SU-DHL-6 (cell line): Measurements from ENCODE around the gene SMTNL1.

Experiments used
- EZH2phosphoT487 ChIP-seq: fragments of 200-600 bp; sonication (generic), shearing (Covaris generic); conservative IDR thresholded peaks from 2 replicates; pipeline ENCODE4 v1.6.1; 2018; ENCODE audit warnings: mild to moderate bottlenecking, antibody characterized with exemption, low read length, moderate library complexity, mixed read lengths
- TF ChIP-seq, protein P1 (sequence below): fragments of 200-600 bp; sonication (generic); IDR thresholded peaks from one replicate; pipeline ENCODE4 v1.5.1; 2017; ENCODE audit warnings: antibody characterized with exemption, mild to moderate bottlenecking, low read length, moderate library complexity; ENCODE audit not compliant: insufficient read depth, poor library complexity, severe bottlenecking

DNA sequence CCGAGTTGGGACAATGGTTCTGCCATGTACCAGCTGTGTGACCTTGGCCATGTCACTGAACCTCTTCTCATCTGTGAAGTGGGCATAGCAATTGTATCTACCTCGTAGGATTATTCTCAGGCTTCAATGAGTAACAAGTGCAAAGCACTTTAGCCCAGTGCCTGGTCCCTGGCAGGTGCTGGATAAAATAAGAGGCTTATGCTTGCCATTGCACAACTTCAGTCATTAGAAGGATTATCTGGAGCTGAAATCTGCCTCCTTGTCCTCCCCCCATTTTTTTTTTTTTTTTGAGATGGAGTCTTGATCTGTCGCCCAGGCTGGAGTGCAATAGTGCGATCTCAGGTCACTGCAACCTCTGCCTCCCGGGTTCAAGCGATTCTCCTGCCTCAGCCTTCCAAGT lies 7.2 kb downstream of the SMTNL1 start:
- TF ChIP-seq, protein P1, sequence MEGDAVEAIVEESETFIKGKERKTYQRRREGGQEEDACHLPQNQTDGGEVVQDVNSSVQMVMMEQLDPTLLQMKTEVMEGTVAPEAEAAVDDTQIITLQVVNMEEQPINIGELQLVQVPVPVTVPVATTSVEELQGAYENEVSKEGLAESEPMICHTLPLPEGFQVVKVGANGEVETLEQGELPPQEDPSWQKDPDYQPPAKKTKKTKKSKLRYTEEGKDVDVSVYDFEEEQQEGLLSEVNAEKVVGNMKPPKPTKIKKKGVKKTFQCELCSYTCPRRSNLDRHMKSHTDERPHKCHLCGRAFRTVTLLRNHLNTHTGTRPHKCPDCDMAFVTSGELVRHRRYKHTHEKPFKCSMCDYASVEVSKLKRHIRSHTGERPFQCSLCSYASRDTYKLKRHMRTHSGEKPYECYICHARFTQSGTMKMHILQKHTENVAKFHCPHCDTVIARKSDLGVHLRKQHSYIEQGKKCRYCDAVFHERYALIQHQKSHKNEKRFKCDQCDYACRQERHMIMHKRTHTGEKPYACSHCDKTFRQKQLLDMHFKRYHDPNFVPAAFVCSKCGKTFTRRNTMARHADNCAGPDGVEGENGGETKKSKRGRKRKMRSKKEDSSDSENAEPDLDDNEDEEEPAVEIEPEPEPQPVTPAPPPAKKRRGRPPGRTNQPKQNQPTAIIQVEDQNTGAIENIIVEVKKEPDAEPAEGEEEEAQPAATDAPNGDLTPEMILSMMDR, result no peak
- TF ChIP-seq EZH2phosphoT487, result no peak
